Activated T-helper 1 cell treated with anti-CD3 and anti-CD28 coated beads, Interleukin-2, amount 50 U/mL, for 16 hours (primary cell): ENCODE results near the gene SYN1.

ENCODE experiments used
- DNase-seq, 2 donors: peaks; one replicate each; pipeline ENCODE4 v3.0.0-alpha.2; 2020; ENCODE audit warnings: low read depth in 1 of 2, low spot score in 1 of 2

SYN1 gene

DNA sequence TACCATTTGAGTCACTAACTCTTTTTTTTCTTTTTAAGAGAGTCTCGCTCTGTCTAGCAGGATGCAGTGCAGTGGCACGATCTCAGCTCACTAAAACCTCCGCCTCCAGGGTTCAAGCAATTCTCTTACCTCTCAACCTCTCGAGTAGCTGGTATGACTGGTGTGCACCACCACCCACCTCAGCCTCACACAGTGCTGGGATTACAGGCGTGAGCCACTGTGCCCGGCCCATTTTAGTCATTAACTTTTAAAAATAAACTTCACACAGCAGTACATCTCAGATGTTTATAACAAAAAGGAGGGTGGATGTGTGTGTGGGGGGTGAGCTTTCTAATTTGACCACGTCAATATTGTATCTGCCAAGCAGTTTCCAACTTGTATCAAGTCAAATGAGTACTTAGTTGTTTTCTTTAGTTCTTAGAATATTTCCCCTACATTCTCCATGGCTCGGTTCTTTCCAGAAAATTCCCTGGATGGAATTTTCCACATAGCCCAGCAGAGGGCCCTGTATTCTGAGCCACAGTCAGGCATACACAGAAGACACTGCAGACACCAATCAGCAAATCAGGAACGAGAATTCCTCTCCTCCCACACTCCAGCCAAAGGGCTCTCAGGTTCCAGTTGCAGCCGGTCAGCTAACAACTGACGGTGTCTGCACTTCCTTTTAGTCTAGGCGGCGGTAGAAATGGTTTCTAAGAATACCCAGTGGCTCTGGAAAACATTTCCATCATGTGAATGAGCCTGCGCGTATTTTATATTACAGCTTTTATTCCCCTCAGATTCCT lies 78.7 kb downstream of the SYN1 start:
- DNase-seq = no peak

DNA sequence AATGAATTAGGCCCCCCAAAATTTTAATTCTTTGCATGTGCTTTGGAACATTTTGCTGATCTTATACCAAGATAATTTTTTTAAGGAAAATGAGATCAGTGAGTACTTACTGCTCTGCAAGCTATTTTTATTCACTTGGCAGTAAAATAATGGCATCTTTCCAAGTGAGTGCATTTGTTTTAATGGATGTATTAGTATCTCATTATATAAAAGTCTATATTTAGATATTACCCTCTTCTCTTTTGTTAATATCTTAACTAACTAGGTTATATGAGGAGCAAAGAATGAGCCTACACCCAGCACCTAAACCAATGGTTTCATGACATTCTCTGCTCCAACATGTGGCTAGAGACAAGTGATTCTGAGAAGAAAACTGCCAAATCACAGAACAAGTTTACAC lies 79.8 kb downstream of the SYN1 start:
- DNase-seq = no peak

DNA sequence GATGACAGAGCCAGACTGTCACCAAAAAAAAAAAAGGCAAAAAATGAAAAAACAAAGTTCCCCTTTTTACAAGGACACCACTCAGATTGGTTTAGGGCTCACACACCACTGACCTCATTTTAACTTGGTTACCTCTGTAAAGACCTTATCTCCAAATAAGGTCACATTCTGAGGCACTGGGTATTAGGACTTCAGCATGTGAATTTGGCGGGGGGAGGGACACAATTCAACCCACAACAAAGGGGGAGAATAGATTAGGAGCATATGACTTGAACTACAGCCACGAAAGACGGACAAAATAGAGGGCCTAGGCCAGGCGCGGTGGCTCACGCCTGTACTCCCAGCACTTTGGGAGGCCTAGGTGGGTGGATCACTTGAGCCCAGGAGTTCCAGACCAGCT lies 89.6 kb downstream of the SYN1 start:
- DNase-seq = no peak

DNA sequence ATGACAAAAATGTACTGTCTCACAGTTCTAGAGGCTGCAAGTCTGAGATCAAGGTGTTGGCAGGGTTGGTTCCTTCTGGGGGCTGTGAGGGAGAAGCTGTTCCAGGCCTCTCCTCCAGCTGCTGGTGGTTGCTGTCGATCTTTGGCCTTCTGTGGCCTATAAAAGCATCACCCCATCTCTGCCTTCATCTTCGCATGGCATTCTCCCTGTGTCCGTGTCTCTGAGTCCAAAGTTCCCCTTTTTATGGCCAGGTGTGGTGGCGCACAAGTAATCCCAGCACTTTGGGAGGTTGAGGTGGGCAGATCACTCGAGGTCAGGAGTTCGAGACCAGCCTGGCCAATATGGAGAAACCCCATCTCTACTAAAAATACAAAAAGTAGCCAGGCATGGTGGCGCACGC lies 90.1 kb downstream of the SYN1 start:
- no peak for DNase-seq

DNA sequence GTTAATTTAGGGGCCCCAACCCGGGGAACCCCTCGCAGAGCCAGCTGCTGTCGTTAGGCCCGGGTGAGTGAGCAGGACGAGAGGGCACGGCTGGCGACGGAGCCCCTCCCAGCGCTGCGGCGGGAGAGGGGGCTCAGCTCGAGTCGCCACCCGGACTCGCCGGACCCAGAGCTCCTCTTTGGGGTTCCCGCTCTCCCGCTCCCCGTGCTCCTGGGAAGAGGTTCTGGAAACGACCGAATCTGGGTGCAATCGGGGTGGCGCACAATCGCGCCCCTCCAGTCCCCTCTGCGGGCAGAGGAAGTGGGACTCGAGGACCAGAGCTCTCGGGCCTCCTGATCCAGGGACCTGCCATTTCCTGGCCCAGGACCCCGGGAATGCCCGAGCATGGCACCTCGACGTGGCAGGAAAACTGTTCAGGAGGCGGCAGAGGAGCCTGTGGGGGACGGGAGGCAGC lies 95.9 kb downstream of the SYN1 start:
- no peak for DNase-seq

DNA sequence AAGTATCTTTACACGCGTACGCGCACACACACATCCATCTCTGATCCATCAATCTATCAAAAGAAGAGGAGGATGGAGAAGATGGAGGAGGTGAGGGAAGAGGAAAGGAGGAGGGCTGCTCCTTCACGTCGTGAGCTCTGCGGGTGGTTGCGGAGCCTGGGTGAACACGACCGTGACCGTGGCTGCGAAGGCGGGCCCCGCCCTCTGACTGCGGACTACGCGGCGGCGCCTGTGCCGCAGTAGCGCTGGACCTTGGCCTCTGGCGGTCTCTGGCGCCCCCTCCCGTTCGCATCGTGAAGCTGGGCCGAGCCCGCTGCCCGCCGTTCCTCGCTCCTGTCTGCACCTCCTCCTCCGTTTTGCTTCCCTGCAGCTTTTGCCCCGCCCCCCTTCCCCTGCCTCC lies 96.4 kb downstream of the SYN1 start:
- peak; percentile 52 to 64 for DNase-seq
